ENCODE results near the gene CCDC34. TPM values are rescaled to one million over a fixed set of nuclear protein-coding genes. Genes with fewer than 3 reads are reported as not detected.

Gene CCDC34
- polyA plus RNA-seq, 1 donor from 2014 or later, result 13.3 TPM

- no peaks in the 10 kb centered on the region for H3K79me2 ChIP-seq (replicated peaks; ENCODE audit: insufficient read depth, low read length)
- H3K4me3 ChIP-seq (ENCODE audit: low read length), result no peak overlapping the region
- no peak overlapping the region for H3K4me2 ChIP-seq (ENCODE audit: low read length)
- no peaks in the 10 kb centered on the region for H3K27me3 ChIP-seq (ENCODE audit: insufficient read depth, low read depth, low read length)
- no peaks in the 10 kb centered on the region for H4K20me1 ChIP-seq (ENCODE audit: insufficient read depth)
- H3K27ac ChIP-seq (ENCODE audit: low read length), result no peak overlapping the region
- no peak for TF ChIP-seq EP300 (conservative IDR thresholded peaks at IDR 0.05; ENCODE audit: poor library complexity, severe bottlenecking)
- no peak for TF ChIP-seq TAF1 (IDR thresholded peaks at IDR 0.05; ENCODE audit: low read depth)
- H3K36me3 ChIP-seq (ENCODE audit: insufficient read depth, low read length), result no peaks in the 10 kb centered on the region
- H3K9ac ChIP-seq (ENCODE audit: low read length), result no peak overlapping the region
- H3F3A ChIP-seq (ENCODE audit: insufficient read depth, low read length, poor library complexity, severe bottlenecking), result no peaks in the 10 kb centered on the region
- H3K9me3 ChIP-seq (ENCODE audit: low read length), result no peaks in the 10 kb centered on the region
- no peak overlapping the region for H2AFZ ChIP-seq (ENCODE audit: low read depth, low read length)
- no peaks in the 10 kb centered on the region for H3K9me2 ChIP-seq (ENCODE audit: insufficient read depth, low read length)
Observed at GRCh38 chr11:27388001-27388400, 25.0 kb upstream of the CCDC34 start.

- Histone ChIP-seq H3K9me3 (ENCODE audit: low read length) (no peaks in the 10 kb centered on the region), H3K27ac (ENCODE audit: low read length) (no peak overlapping the region), H3K4me2 (ENCODE audit: low read length) (no peak overlapping the region), H3K9ac (ENCODE audit: low read length) (no peak overlapping the region), H3K9me2 (ENCODE audit: insufficient read depth, low read length) (no peaks in the 10 kb centered on the region), H3F3A (ENCODE audit: insufficient read depth, low read length, poor library complexity, severe bottlenecking) (no peaks in the 10 kb centered on the region), H3K36me3 (ENCODE audit: insufficient read depth, low read length) (no peaks in the 10 kb centered on the region), H3K4me3 (ENCODE audit: low read length) (no peak overlapping the region), H3K27me3 (ENCODE audit: insufficient read depth, low read depth, low read length) (no peaks in the 10 kb centered on the region), H4K20me1 (ENCODE audit: insufficient read depth) (no peaks in the 10 kb centered on the region), H2AFZ (ENCODE audit: low read depth, low read length) (no peak overlapping the region), H3K79me2 (replicated peaks; ENCODE audit: insufficient read depth, low read length) (no peaks in the 10 kb centered on the region)
- no peak for TF ChIP-seq EZH2 (IDR thresholded peaks at IDR 0.05; ENCODE audit: borderline replicate concordance, insufficient read depth, low read length, poor library complexity, severe bottlenecking)
- TF ChIP-seq RAD21 (conservative IDR thresholded peaks at IDR 0.05), result no peak
- TF ChIP-seq SMC3 (conservative IDR thresholded peaks at IDR 0.05; ENCODE audit: poor library complexity), result no peak
- TF ChIP-seq MXI1 (conservative IDR thresholded peaks at IDR 0.05; ENCODE audit: poor library complexity, severe bottlenecking), result no peak
- TF ChIP-seq REST (IDR thresholded peaks at IDR 0.05; ENCODE audit: borderline replicate concordance), result no peak
- TF ChIP-seq POLR2AphosphoS5 (IDR thresholded peaks at IDR 0.05), result no peak
- TF ChIP-seq, protein P1, sequence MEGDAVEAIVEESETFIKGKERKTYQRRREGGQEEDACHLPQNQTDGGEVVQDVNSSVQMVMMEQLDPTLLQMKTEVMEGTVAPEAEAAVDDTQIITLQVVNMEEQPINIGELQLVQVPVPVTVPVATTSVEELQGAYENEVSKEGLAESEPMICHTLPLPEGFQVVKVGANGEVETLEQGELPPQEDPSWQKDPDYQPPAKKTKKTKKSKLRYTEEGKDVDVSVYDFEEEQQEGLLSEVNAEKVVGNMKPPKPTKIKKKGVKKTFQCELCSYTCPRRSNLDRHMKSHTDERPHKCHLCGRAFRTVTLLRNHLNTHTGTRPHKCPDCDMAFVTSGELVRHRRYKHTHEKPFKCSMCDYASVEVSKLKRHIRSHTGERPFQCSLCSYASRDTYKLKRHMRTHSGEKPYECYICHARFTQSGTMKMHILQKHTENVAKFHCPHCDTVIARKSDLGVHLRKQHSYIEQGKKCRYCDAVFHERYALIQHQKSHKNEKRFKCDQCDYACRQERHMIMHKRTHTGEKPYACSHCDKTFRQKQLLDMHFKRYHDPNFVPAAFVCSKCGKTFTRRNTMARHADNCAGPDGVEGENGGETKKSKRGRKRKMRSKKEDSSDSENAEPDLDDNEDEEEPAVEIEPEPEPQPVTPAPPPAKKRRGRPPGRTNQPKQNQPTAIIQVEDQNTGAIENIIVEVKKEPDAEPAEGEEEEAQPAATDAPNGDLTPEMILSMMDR (IDR thresholded peaks at IDR 0.05; ENCODE audit: poor library complexity, severe bottlenecking), result no peak
- TF ChIP-seq TAF1 (IDR thresholded peaks at IDR 0.05; ENCODE audit: low read depth), result no peak
Observed at GRCh38 chr11:27387362-27387761, 24.3 kb upstream of the CCDC34 start.

All from neural cell (in vitro differentiated cells).